ENCODE results near the gene TMEM92. TPM values are rescaled to one million over a fixed set of nuclear protein-coding genes. Genes with fewer than 3 reads are reported as not detected.

Gene TMEM92
- total and polyA plus RNA-seq, 5 donors from 2014 or later = not detected

- no peak overlapping the region for H3K27ac ChIP-seq (ENCODE audit: insufficient read depth, low read length, poor library complexity, severe bottlenecking)
- H3K4me3 ChIP-seq (ENCODE audit: low read depth, low read length) = no peak overlapping the region
- Mint-ChIP-seq H3K9me3 (no peaks in the 10 kb centered on the region), H3K4me1 (peaks cover 0 to 2% (median 0%) of the 10 kb centered on the region in 4 donors), H3K27ac (no peak overlapping the region), H3K36me3 (no peaks in the 10 kb centered on the region), H3K27me3 (peaks cover 14% of the 10 kb centered on the region), H3K4me3 (no peak overlapping the region)
- no peak for ATAC-seq (ENCODE audit: low read depth in 2 of 2)
- H3K27me3 ChIP-seq (ENCODE audit: control insufficient read depth, insufficient read depth, low read length) = no peaks in the 10 kb centered on the region
- H3K36me3 ChIP-seq (ENCODE audit: control insufficient read depth, insufficient read depth, low read length) = no peaks in the 10 kb centered on the region
- H3K4me1 ChIP-seq (ENCODE audit: control insufficient read depth, insufficient read depth, low read length, poor library complexity, severe bottlenecking) = no peaks in the 10 kb centered on the region
- DNase-seq = no peak
- no peaks in the 10 kb centered on the region for H3K9me3 ChIP-seq (ENCODE audit: control insufficient read depth in 2 of 2, low read length in 2 of 2)
These were observed 9.8 kb upstream of the TMEM92 start for GRCh38 chr17:50264263-50265113.

- Mint-ChIP-seq H3K27me3 (peaks cover 8% of the 10 kb centered on the region), H3K4me3 (no peak overlapping the region), H3K4me1 (peaks cover 0 to 2% (median 0%) of the 10 kb centered on the region in 4 donors), H3K27ac (no peak overlapping the region), H3K9me3 (no peaks in the 10 kb centered on the region), H3K36me3 (no peaks in the 10 kb centered on the region)
- H3K9me3 ChIP-seq (ENCODE audit: control insufficient read depth in 2 of 2, low read length in 2 of 2) = no peaks in the 10 kb centered on the region
- H3K36me3 ChIP-seq (ENCODE audit: control insufficient read depth, insufficient read depth, low read length) = no peaks in the 10 kb centered on the region
- H3K4me1 ChIP-seq (ENCODE audit: control insufficient read depth, insufficient read depth, low read length, poor library complexity, severe bottlenecking) = no peaks in the 10 kb centered on the region
- no peak overlapping the region for H3K4me3 ChIP-seq (ENCODE audit: low read depth, low read length)
- no peaks in the 10 kb centered on the region for H3K27me3 ChIP-seq (ENCODE audit: control insufficient read depth, insufficient read depth, low read length)
- ATAC-seq (ENCODE audit: low read depth in 2 of 2) = no peak
- DNase-seq = no peak
- H3K27ac ChIP-seq (ENCODE audit: insufficient read depth, low read length, poor library complexity, severe bottlenecking) = no peak overlapping the region
These were observed 9.1 kb upstream of the TMEM92 start for GRCh38 chr17:50265212-50265611.

GRCh38 chr17:50265690-50266315 lies 8.5 kb upstream of the TMEM92 start:
- DNase-seq (no peak), ATAC-seq (ENCODE audit: low read depth in 2 of 2) (no peak)
- no peaks in the 10 kb centered on the region for H3K9me3 Mint-ChIP-seq
- Histone ChIP-seq H3K27me3 (ENCODE audit: control insufficient read depth, insufficient read depth, low read length) (no peaks in the 10 kb centered on the region), H3K9me3 (ENCODE audit: control insufficient read depth in 2 of 2, low read length in 2 of 2) (no peaks in the 10 kb centered on the region), H3K27ac (ENCODE audit: insufficient read depth, low read length, poor library complexity, severe bottlenecking) (no peak overlapping the region), H3K4me1 (ENCODE audit: control insufficient read depth, insufficient read depth, low read length, poor library complexity, severe bottlenecking) (no peaks in the 10 kb centered on the region), H3K36me3 (ENCODE audit: control insufficient read depth, insufficient read depth, low read length) (no peaks in the 10 kb centered on the region), H3K4me3 (ENCODE audit: low read depth, low read length) (no peak overlapping the region)
- H3K4me3 Mint-ChIP-seq = no peak overlapping the region
- peaks cover 0 to 2% (median 0%) of the 10 kb centered on the region in 4 donors for H3K4me1 Mint-ChIP-seq
- H3K36me3 Mint-ChIP-seq = no peaks in the 10 kb centered on the region
- peaks cover 6% of the 10 kb centered on the region for H3K27me3 Mint-ChIP-seq
- no peak overlapping the region for H3K27ac Mint-ChIP-seq

DNA sequence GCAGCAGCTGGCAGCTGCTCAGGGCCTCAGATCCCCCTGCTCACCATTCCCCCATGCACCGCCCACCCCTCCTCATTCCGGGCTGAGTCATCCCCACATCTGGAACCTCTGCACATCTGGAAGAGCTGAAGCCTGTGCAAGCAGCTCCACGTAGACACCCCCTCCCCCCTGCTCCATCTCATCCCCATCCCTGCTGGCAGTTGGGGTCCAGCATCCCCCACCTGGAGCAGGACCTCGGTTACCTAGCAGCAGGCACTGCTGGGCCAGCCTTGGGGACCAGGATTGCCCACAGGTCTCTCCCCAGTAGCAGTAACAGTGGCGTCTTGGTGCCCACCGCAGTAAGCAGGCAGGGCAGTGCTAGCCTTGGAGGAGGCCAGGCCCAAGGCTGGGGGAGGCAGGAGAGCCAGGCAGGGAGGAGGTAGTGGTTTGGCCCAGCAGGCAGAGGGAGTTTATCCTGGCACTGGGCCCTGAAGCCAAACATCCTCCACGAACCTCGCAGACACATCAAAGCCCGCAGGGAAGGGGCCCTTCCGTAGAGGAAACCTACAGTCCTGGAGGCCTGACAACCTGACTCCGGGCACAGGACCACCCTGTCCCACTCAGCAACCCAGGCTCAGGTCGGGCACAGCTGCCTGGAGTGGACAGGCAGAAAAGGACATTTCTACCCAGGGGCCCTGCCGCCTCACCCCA lies 7.7 kb upstream of the TMEM92 start:
- Histone ChIP-seq H3K9me3 (ENCODE audit: control insufficient read depth in 2 of 2, low read length in 2 of 2) (no peaks in the 10 kb centered on the region), H3K36me3 (ENCODE audit: control insufficient read depth, insufficient read depth, low read length) (no peaks in the 10 kb centered on the region), H3K27ac (ENCODE audit: insufficient read depth, low read length, poor library complexity, severe bottlenecking) (no peak overlapping the region), H3K27me3 (ENCODE audit: control insufficient read depth, insufficient read depth, low read length) (no peaks in the 10 kb centered on the region), H3K4me3 (ENCODE audit: low read depth, low read length) (no peak overlapping the region), H3K4me1 (ENCODE audit: control insufficient read depth, insufficient read depth, low read length, poor library complexity, severe bottlenecking) (no peaks in the 10 kb centered on the region)
- no peak overlapping the region for H3K4me3 Mint-ChIP-seq
- no peak overlapping the region for H3K27ac Mint-ChIP-seq
- DNase-seq (no peak), ATAC-seq (ENCODE audit: low read depth in 2 of 2) (no peak)
- H3K27me3 Mint-ChIP-seq = no peaks in the 10 kb centered on the region
- H3K4me1 Mint-ChIP-seq = peaks cover 0 to 2% (median 0%) of the 10 kb centered on the region in 4 donors
- H3K9me3 Mint-ChIP-seq = no peaks in the 10 kb centered on the region
- H3K36me3 Mint-ChIP-seq = no peaks in the 10 kb centered on the region

DNA sequence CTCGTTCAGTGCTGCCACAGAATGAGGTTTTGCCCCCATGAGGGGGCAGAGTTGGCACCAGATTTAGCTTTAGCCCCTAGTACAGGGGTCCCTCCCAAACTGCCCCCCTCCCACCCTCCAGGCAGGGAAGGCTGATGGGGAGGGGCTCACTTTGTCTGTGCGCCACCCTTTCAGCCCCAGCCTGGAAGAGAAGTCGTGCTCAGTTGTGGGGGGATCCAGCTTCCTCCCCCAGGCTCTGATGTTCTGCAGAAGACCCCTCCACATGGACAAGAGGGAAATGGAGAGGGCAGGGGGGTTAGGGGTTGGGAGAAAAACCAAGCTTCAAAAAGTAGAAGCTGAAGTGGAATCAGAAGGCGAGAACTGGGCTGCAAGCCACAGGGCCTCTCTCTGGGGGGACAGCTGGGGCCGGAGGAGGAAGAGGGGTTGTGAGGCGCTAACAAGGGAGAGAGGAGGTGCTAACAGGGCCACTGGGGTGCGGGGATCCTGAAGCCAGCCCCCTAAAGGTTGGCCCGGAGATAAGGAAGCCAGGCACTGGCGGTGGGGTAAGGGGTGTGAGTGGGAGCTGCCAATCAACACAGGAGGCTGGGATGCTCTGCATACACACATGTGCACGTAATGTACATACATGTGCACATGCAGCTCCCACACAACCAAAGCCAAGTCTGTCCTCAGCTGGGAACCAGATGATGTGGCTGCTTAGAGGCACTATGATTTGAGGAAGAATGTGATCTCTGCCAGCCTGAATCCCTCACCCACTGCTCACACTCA lies 7.0 kb upstream of the TMEM92 start:
- DNase-seq = no peak
- no peaks in the 10 kb centered on the region for H3K9me3 Mint-ChIP-seq
- H3K4me3 Mint-ChIP-seq = no peak overlapping the region
- Histone ChIP-seq H3K4me3 (ENCODE audit: low read depth, low read length) (no peak overlapping the region), H3K27ac (ENCODE audit: insufficient read depth, low read length, poor library complexity, severe bottlenecking) (no peak overlapping the region), H3K9me3 (ENCODE audit: control insufficient read depth in 2 of 2, low read length in 2 of 2) (no peaks in the 10 kb centered on the region), H3K4me1 (ENCODE audit: control insufficient read depth, insufficient read depth, low read length, poor library complexity, severe bottlenecking) (no peaks in the 10 kb centered on the region), H3K36me3 (ENCODE audit: control insufficient read depth, insufficient read depth, low read length) (no peaks in the 10 kb centered on the region), H3K27me3 (ENCODE audit: control insufficient read depth, insufficient read depth, low read length) (no peaks in the 10 kb centered on the region)
- H3K27ac Mint-ChIP-seq = peak overlapping the region in 2 of 3 donors; percentile 5 to 42
- ATAC-seq (ENCODE audit: low read depth in 2 of 2) = no peak
- H3K27me3 Mint-ChIP-seq = peaks cover 4% of the 10 kb centered on the region
- no peaks in the 10 kb centered on the region for H3K36me3 Mint-ChIP-seq
- peaks cover 0 to 2% (median 0%) of the 10 kb centered on the region in 4 donors for H3K4me1 Mint-ChIP-seq

DNA sequence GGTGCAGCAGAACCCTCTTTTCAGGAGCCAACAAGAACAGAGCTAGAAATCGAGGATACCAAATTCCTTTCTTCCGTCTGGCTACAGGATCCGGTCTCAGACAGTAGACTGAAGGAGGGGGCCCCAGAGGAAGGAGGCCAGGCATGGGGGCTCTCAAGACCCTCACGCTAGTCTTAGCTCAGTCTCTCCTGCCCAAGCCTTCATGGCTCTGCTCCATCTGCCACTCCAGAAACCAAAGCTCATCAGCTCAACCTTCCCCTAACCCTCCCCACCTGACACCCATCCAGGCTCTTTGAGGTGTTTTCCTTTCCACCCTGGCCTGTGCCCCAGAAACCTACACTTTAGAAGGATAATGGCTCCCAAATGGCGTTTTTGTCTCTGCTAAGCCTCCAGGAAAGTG lies 6.2 kb upstream of the TMEM92 start:
- no peaks in the 10 kb centered on the region for H3K9me3 ChIP-seq (ENCODE audit: control insufficient read depth in 2 of 2, low read length in 2 of 2)
- no peaks in the 10 kb centered on the region for H3K27me3 ChIP-seq (ENCODE audit: control insufficient read depth, insufficient read depth, low read length)
- H3K27ac ChIP-seq (ENCODE audit: insufficient read depth, low read length, poor library complexity, severe bottlenecking) = no peak overlapping the region
- H3K27ac Mint-ChIP-seq = no peak overlapping the region
- no peaks in the 10 kb centered on the region for H3K36me3 Mint-ChIP-seq
- peaks cover 0 to 6% (median 1%) of the 10 kb centered on the region in 4 donors for H3K4me1 Mint-ChIP-seq
- no peak overlapping the region for H3K4me3 Mint-ChIP-seq
- H3K4me1 ChIP-seq (ENCODE audit: control insufficient read depth, insufficient read depth, low read length, poor library complexity, severe bottlenecking) = peaks cover 4% of the 10 kb centered on the region
- no peak for ATAC-seq (ENCODE audit: low read depth in 2 of 2)
- peaks cover 10% of the 10 kb centered on the region for H3K27me3 Mint-ChIP-seq
- no peaks in the 10 kb centered on the region for H3K9me3 Mint-ChIP-seq
- no peak for DNase-seq
- no peak overlapping the region for H3K4me3 ChIP-seq (ENCODE audit: low read depth, low read length)
- no peaks in the 10 kb centered on the region for H3K36me3 ChIP-seq (ENCODE audit: control insufficient read depth, insufficient read depth, low read length)

- Histone ChIP-seq H3K36me3 (ENCODE audit: control insufficient read depth, insufficient read depth, low read length) (no peaks in the 10 kb centered on the region), H3K4me3 (ENCODE audit: low read depth, low read length) (no peak overlapping the region), H3K27ac (ENCODE audit: insufficient read depth, low read length, poor library complexity, severe bottlenecking) (no peak overlapping the region), H3K27me3 (ENCODE audit: control insufficient read depth, insufficient read depth, low read length) (no peaks in the 10 kb centered on the region), H3K9me3 (ENCODE audit: control insufficient read depth in 2 of 2, low read length in 2 of 2) (no peaks in the 10 kb centered on the region), H3K4me1 (ENCODE audit: control insufficient read depth, insufficient read depth, low read length, poor library complexity, severe bottlenecking) (peaks cover 9% of the 10 kb centered on the region)
- H3K4me3 Mint-ChIP-seq = no peak overlapping the region
- no peak overlapping the region for H3K27ac Mint-ChIP-seq
- ATAC-seq (ENCODE audit: low read depth in 2 of 2) = no peak
- H3K27me3 Mint-ChIP-seq = peaks cover 10% of the 10 kb centered on the region
- DNase-seq = no peak
- H3K4me1 Mint-ChIP-seq = peaks cover 0 to 9% (median 1%) of the 10 kb centered on the region in 4 donors
- H3K36me3 Mint-ChIP-seq = no peaks in the 10 kb centered on the region
- H3K9me3 Mint-ChIP-seq = no peaks in the 10 kb centered on the region
These were observed 5.5 kb upstream of the TMEM92 start for GRCh38 chr17:50268743-50269275.
